Large intestine (tissue), 3 donors: ENCODE measurements around the gene CACNA2D2. TPM values are rescaled to one million over a fixed set of nuclear protein-coding genes. Genes with fewer than 3 reads are reported as not detected.

Source experiments
- DNase-seq, 2 donors: peaks; one replicate each; pipeline versions ENCODE4 v3.0.0 to v3.0.0-alpha.2; 2013
- H3K27ac ChIP-seq: one replicate; pipeline ENCODE4 v1.5.1; 2013; ENCODE audit warnings: low read length
- H3K27me3 ChIP-seq: 2 replicates; pipeline ENCODE4 v1.6.1; 2013; ENCODE audit warnings: low read length; ENCODE audit not compliant: control insufficient read depth, insufficient read depth
- H3K36me3 ChIP-seq: 2 replicates; pipeline ENCODE4 v1.6.1; 2013; ENCODE audit warnings: low read length; ENCODE audit not compliant: control insufficient read depth, insufficient read depth
- H3K4me1 ChIP-seq: one replicate; pipeline ENCODE4 v1.6.1; 2013; ENCODE audit warnings: low read length; ENCODE audit not compliant: control insufficient read depth, insufficient read depth
- H3K4me3 ChIP-seq: one replicate; pipeline ENCODE4 v1.5.1; 2013; ENCODE audit warnings: low read length
- H3K9me3 ChIP-seq: one replicate; pipeline ENCODE4 v1.6.1; 2013; ENCODE audit warnings: mild to moderate bottlenecking, low read depth, low read length, moderate library complexity; ENCODE audit not compliant: control insufficient read depth
- WGBS: methylation state at CpG from one replicate; pipeline ENCODE4 v1.1.5; 2013; ENCODE audit warnings: low lambda C conversion rate; ENCODE audit not compliant: insufficient coverage; 5-methylcytosine and 5-hydroxymethylcytosine counted together
- polyA plus RNA-seq: library from polyadenylated mRNA; unstranded; fragments of 120-200 nt; gene quantifications from one replicate; pipeline ENCODE4 v1.2.1, GENCODE V29; 2013

The CACNA2D2 gene
- polyA plus RNA-seq, 1 donor, result 7.5 TPM

DNA sequence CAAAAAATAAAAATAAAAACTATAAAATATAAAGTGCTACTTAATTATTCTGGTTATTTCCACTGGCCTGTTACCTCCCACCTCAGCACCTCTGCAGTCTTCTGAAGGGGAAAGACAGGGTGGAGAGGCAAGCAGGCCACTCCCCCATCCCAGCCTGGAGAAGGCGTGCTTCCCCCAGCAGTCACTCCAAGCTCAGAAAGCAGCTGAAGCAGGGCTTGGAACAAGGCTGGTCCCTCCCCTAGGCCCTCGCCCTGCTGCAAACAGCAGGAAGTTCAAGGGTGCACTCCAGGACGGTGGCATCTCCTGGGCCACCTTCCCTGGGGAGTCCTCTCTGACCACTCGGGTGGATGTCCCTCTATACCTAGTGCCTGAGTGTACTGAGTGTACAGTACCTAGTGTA is 21.4 kb downstream of the CACNA2D2 start:
- DNase-seq, result peak in 1 of 2 donors; percentile 19
- H3K4me3 ChIP-seq, result no peak overlapping the region
- no peak overlapping the region for H3K27ac ChIP-seq
- no peaks in the 10 kb centered on the region for H3K36me3 ChIP-seq
- no peaks in the 10 kb centered on the region for H3K4me1 ChIP-seq
- peaks cover 3% of the 10 kb centered on the region for H3K27me3 ChIP-seq
- no CpG with 5 or more reads among the region's 4 CpGs for WGBS
- H3K9me3 ChIP-seq, result no peaks in the 10 kb centered on the region

GRCh38 chr3:50480471-50480870 is 23.0 kb downstream of the CACNA2D2 start:
- no CpG with 5 or more reads among the region's 4 CpGs for WGBS
- H3K4me1 ChIP-seq, result no peaks in the 10 kb centered on the region
- H3K9me3 ChIP-seq, result no peaks in the 10 kb centered on the region
- DNase-seq, result no peak
- H3K27me3 ChIP-seq, result peaks cover 3% of the 10 kb centered on the region
- no peaks in the 10 kb centered on the region for H3K36me3 ChIP-seq
- no peak overlapping the region for H3K4me3 ChIP-seq
- no peak overlapping the region for H3K27ac ChIP-seq

- H3K4me3 ChIP-seq, result no peak overlapping the region
- no CpG with 5 or more reads among the region's 4 CpGs for WGBS
- no peaks in the 10 kb centered on the region for H3K36me3 ChIP-seq
- no peak overlapping the region for H3K27ac ChIP-seq
- no peak for DNase-seq
- H3K4me1 ChIP-seq, result no peaks in the 10 kb centered on the region
- no peaks in the 10 kb centered on the region for H3K9me3 ChIP-seq
- H3K27me3 ChIP-seq, result peaks cover 3% of the 10 kb centered on the region
Measured at GRCh38 chr3:50479523-50479922, 23.9 kb downstream of the CACNA2D2 start.

DNA sequence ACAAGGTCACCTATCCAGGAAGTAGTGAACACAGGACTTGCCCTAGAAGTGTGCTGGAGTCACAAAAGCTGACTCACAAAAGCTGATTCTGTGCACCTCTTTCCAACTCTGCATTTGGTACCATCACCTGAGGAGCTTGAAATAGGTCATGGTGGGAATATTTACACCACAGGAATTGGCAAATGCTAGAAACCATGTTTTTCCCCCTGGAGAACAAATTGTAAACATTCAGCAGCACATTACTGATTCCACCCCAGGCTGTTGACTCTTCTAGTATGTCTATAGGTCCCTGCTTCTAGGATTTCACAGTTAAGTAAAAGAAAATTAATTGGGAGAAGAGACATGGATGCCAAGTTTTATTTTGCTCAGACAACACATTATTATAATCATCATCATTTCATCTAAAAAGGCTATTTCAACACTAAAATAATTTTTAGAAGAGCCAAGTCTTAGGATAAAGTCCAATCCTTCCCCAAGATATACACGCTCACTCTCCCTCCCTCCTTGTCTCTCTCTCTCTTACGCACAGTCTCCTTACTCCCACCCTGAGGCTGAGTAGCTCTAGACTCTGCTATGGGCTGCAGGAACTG is 24.7 kb downstream of the CACNA2D2 start:
- Histone ChIP-seq H3K27ac (no peak overlapping the region), H3K4me3 (no peak overlapping the region), H3K9me3 (no peaks in the 10 kb centered on the region), H3K4me1 (no peaks in the 10 kb centered on the region), H3K36me3 (no peaks in the 10 kb centered on the region), H3K27me3 (peaks cover 3% of the 10 kb centered on the region)
- no peak for DNase-seq
- WGBS, result 80% methylated on average over 1 of the region's 2 CpGs

DNA sequence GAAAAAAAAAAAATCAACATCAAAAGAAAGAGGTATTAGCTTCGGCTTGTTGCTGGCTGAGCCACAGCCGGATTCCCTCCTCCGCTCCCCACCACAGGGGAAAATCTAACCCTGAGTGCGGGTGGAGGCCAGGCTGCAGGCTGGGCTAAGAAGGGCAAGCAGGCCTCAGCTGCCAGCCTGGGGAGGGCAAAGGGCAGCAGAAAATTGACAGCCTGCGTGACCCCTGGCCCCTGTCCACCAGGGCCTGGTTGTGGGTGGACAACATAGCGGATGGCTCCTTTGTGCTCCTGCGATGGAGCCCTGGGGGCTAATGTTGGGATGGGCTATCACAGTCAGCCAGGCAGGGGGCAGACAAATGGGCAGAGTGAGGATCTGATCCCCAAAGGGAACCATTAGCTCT is 25.4 kb downstream of the CACNA2D2 start:
- no CpG with 5 or more reads among the region's 7 CpGs for WGBS
- no peaks in the 10 kb centered on the region for H3K4me1 ChIP-seq

GRCh38 chr3:50475348-50475747 is 28.1 kb downstream of the CACNA2D2 start:
- H3K36me3 ChIP-seq, result no peaks in the 10 kb centered on the region
- H3K4me3 ChIP-seq, result no peak overlapping the region
- DNase-seq, result no peak
- H3K4me1 ChIP-seq, result no peaks in the 10 kb centered on the region
- no CpG with 5 or more reads among the region's 12 CpGs for WGBS
- H3K27me3 ChIP-seq, result peaks cover 3% of the 10 kb centered on the region
- H3K9me3 ChIP-seq, result no peaks in the 10 kb centered on the region
- H3K27ac ChIP-seq, result no peak overlapping the region

More for the DNA sequence above, 25.4 kb downstream of the CACNA2D2 start:
- Histone ChIP-seq H3K27me3 (peaks cover 3% of the 10 kb centered on the region), H3K27ac (no peak overlapping the region), H3K9me3 (no peaks in the 10 kb centered on the region), H3K4me3 (no peak overlapping the region), H3K36me3 (no peaks in the 10 kb centered on the region)
- no peak for DNase-seq

- Histone ChIP-seq H3K9me3 (no peaks in the 10 kb centered on the region), H3K27ac (no peak overlapping the region), H3K4me1 (no peaks in the 10 kb centered on the region), H3K36me3 (no peaks in the 10 kb centered on the region), H3K4me3 (no peak overlapping the region), H3K27me3 (peaks cover 3% of the 10 kb centered on the region)
- no CpG with 5 or more reads among the region's 6 CpGs for WGBS
- no peak for DNase-seq
Measured at GRCh38 chr3:50474717-50475116, 28.7 kb downstream of the CACNA2D2 start.

DNA sequence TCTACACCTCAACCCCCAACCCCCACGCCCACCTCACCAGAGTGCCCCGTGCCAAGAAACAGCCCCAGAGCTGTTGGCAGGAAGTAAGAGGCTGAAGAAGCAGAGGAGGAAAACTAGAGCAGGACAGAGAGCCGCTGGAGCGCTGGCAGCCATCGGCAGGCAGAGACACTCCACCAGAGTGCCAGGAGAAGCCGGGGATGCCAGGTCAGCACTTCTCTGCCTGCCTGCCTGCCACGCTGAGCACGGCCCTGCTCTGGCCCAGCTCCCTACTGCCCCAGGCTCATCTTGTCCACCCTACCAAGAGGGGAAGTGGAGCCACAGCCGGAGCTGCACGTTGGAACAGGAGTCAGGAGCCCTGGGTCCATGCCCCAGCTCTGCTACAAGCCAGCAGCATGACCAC is 29.7 kb downstream of the CACNA2D2 start:
- DNase-seq, result no peak
- WGBS, result no CpG with 5 or more reads among the region's 10 CpGs
- H3K9me3 ChIP-seq, result no peaks in the 10 kb centered on the region
- no peaks in the 10 kb centered on the region for H3K4me1 ChIP-seq
- no peaks in the 10 kb centered on the region for H3K27me3 ChIP-seq
- no peak overlapping the region for H3K4me3 ChIP-seq
- H3K27ac ChIP-seq, result no peak overlapping the region
- no peaks in the 10 kb centered on the region for H3K36me3 ChIP-seq

DNA sequence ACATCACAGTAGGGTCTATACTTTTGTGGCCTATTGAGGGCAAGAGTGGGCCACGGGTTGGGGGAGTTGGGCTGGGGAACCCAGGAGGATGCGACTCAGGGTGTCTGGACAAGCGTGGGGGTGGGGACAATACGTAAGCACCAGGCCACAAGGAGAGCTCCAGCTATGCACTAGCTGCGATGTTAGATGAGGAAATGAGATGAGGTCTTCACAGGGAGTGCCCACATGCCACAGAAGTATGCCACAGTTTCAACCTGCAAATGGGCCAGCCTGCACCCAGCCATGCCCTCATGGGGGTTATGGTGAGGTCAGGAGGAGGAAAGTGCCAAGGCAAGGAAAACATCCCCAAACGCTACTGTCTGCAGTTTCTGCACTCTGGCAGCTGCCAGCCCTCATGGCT is 30.5 kb downstream of the CACNA2D2 start:
- no peaks in the 10 kb centered on the region for H3K4me1 ChIP-seq
- no peaks in the 10 kb centered on the region for H3K36me3 ChIP-seq
- no peak overlapping the region for H3K4me3 ChIP-seq
- H3K27ac ChIP-seq, result no peak overlapping the region
- no peaks in the 10 kb centered on the region for H3K27me3 ChIP-seq
- DNase-seq, result no peak
- WGBS, result no CpG with 5 or more reads among the region's 6 CpGs
- H3K9me3 ChIP-seq, result no peaks in the 10 kb centered on the region

DNA sequence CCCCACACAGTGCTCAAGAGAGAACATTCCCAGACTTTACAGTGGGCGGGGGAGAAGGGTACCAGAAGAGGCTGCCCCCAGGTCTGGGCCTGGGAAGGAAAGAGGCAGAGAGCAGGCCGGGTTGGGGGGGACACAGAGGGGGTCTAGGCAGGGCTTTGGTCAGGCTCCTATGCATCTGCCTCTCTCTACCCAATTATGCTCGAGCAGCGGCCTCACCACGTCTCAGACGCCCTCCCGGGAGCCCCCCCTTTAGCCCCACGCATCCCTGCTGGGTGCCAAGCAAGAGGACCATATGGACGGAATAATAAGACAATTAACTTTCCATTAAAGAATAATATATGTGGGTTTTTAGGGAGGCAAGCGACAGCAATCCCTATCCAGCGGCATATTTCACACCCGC is 32.8 kb downstream of the CACNA2D2 start:
- H3K27ac ChIP-seq, result no peak overlapping the region
- no peak overlapping the region for H3K4me3 ChIP-seq
- H3K9me3 ChIP-seq, result no peaks in the 10 kb centered on the region
- H3K27me3 ChIP-seq, result no peaks in the 10 kb centered on the region
- WGBS, result no CpG with 5 or more reads among the region's 12 CpGs
- H3K36me3 ChIP-seq, result no peaks in the 10 kb centered on the region
- H3K4me1 ChIP-seq, result no peaks in the 10 kb centered on the region
- no peak for DNase-seq

GRCh38 chr3:50467919-50468318 is 35.5 kb downstream of the CACNA2D2 start:
- DNase-seq, result no peak
- WGBS, result no CpG with 5 or more reads among the region's 10 CpGs
- H3K9me3 ChIP-seq, result no peaks in the 10 kb centered on the region
- no peaks in the 10 kb centered on the region for H3K36me3 ChIP-seq
- no peaks in the 10 kb centered on the region for H3K27me3 ChIP-seq
- no peak overlapping the region for H3K4me3 ChIP-seq
- H3K4me1 ChIP-seq, result no peaks in the 10 kb centered on the region
- H3K27ac ChIP-seq, result no peak overlapping the region
